Hematopoietic multipotent progenitor cell treated with erythropoietin and hydrocortisone succinate and interleukin-3 and kit ligand, for 17 days (in vitro differentiated cells): Measurements from ENCODE around the gene RABL6.

Source experiments
- DNase-seq: peaks from one replicate; pipeline ENCODE4 v3.0.0-alpha.2; 2015; ENCODE audit warnings: low spot score

RABL6 gene

GRCh38 chr9:136847088-136847825, 39.5 kb downstream of the RABL6 start:
- DNase-seq = peak; percentile 42

- peak; percentile 32 for DNase-seq
Observed at GRCh38 chr9:136847826-136848392, 40.2 kb downstream of the RABL6 start.

DNA sequence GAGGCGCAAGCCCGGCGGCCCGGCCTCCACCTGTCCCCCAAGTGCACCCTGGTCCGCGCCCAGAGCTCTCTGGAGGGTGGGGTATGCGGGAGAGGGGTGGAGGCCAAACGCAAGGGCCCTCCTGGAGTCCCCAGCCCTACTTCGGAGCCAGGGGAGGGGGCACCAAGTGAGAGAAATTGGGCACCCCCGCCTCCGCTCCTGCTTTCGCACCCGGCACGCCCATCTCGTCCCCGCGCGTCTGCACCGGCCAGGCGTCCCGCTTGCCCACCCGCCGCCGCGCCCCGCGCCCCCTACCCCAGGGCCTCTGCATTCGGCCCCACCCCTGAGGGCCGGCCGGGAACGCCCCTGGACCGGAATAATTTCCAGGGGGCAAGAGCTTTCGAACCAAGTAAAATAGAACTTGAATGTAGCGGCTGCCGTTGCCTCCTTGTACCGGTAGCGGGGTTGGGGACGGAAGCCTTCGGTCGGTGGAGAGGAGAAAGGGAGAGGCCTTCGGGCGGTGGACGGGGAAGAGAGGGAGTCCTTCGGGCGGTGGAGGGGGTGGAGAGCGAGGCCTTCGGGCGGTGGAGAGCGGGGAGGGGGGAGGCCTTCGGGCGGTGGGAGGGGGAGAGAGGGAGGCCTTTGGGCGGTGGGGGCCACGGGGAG, 40.8 kb downstream of the RABL6 start:
- DNase-seq = peak; percentile 46

GRCh38 chr9:136849038-136849959, 41.6 kb downstream of the RABL6 start, which contains the start of gene PHPT1:
PHPT1 (plus strand) TSS chr9:136849409; CDS start chr9:136849431, 22 bp downstream.
- peak; percentile 98 for DNase-seq

- DNase-seq = no peak
Observed at GRCh38 chr9:136849960-136850865, 42.5 kb downstream of the RABL6 start.

DNA sequence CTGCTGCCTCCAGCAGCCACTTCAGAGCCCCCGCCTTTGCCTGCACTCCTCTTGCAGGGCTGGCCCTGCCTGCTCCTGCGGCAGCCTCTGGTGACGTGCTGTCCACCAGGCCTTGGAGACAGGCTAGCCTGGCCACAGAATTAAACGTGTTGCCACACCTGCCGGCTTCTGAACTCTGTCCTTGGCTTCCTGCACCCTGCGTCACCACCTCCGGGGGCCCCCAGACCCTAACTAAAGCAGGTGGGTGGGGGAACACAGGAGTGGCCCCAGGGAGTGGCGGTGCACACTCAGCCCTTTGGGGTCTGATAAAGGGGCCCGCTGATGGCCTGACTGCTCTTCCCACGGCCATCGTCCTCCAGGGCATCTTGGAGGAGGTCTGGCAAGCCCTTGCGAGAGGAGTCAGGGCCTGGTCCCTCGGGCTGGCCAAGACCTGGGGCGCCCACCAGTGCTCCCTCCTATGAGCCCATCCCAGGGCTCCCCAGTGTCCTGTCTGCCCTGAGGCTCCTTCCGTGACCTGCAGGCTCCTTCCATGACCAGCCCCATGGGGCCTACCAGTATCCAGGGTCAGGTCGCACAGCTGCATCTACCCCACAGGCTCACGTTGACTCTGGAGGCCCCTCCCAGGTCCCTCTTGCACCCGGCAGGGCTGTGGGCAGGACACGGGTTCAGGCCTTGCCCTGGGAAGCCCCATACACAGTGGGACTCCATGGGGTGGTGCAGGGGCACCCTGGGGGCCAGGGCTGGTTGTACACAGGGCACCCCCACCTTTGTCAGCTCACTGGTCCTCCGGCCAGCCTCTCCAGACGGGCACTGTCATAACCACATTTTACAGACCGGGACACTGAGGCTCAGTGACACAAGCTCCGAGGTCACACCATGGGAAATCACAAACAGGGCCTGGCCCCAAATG, 43.4 kb downstream of the RABL6 start:
- DNase-seq = no peak

DNA sequence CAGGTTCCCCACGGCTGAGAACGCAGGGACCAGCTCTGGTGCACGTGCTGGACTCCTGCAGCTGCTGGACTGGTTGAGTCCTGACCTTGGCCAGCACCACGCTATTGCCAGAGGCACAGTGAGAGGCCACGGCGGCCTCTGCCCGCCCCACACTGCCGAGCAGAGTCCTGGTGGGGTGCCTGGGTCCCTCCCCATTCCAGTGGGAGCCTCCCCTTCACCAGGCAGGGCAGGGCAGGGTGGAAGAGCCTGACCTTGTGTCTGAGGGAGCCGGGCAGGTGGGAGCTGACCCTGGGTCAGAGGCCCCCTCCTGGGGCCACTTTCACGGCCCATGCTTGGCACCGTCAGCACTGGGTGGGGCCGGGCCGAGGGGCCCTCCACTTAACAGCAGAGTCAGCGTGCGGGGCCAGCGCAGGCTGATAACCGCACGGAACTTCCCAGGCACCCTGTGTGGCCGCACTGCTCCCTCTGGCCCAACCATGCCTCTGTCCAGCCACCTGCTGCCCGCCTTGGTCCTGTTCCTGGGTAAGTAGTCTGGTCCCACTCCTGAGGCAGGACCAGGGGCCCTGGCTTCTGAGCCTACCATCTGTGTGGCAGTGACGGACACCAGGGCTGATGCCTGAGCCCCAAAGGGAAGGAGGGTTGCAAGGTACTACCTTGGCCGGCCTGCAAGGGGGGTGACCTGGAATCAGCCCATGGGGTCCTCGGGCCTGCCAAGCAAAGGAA, 44.4 kb downstream of the RABL6 start, which contains the start of gene MAMDC4:
Gene MAMDC4 (plus strand): TSS at position 406 of the 723 bp plus-strand sequence. CDS start 71 bp downstream, at position 477.
- no peak for DNase-seq

GRCh38 chr9:136852664-136853595, 45.2 kb downstream of the RABL6 start:
- DNase-seq = no peak

- no peak for DNase-seq
Observed at GRCh38 chr9:136853596-136854112, 45.9 kb downstream of the RABL6 start.

DNA sequence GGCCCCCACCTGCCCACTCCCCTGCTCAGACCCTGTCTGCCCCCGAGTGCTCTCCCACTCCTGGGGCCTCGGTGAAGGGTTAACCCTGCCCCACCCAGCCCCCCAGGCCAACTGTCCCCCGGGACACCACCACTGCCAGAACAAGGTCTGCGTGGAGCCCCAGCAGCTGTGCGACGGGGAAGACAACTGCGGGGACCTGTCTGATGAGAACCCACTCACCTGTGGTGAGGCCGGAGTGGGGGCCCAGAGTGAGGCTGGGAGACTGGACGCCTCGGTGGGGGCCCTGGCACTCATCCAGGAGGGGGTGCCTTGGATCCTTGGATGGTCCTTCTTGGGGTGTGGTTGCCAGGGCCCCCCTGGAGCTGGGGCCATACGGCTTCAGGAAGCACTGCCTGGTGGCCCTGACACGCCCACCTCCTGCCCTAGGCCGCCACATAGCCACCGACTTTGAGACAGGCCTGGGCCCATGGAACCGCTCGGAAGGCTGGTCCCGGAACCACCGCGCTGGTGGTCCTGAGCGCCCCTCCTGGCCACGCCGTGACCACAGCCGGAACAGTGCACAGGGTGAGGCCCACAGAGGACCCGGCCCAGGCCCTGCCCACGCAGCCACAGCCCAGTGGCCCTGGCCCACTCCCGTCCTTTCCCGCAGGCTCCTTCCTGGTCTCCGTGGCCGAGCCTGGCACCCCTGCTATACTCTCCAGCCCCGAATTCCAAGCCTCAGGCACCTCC, 46.5 kb downstream of the RABL6 start:
- no peak for DNase-seq

DNA sequence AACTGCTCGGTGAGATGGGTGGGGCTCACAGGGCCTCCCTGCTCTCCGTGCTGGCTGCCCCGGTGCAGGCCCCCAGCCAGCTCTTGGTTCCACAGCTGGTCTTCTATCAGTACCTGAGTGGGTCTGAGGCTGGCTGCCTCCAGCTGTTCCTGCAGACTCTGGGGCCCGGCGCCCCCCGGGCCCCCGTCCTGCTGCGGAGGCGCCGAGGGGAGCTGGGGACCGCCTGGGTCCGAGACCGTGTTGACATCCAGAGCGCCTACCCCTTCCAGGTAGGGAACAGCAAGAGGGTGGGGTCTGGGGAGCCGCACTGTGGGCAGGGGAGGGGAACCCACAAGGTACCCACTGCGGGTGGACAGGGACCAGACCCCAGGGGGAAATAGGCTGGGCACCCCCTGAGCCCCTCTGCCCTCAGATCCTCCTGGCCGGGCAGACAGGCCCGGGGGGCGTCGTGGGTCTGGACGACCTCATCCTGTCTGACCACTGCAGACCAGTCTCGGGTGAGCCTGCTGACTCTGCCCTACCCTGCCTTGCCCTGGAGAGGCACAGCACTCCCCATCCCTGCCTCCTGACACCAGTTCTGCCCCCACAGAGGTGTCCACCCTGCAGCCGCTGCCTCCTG, 47.2 kb downstream of the RABL6 start:
- DNase-seq = no peak

DNA sequence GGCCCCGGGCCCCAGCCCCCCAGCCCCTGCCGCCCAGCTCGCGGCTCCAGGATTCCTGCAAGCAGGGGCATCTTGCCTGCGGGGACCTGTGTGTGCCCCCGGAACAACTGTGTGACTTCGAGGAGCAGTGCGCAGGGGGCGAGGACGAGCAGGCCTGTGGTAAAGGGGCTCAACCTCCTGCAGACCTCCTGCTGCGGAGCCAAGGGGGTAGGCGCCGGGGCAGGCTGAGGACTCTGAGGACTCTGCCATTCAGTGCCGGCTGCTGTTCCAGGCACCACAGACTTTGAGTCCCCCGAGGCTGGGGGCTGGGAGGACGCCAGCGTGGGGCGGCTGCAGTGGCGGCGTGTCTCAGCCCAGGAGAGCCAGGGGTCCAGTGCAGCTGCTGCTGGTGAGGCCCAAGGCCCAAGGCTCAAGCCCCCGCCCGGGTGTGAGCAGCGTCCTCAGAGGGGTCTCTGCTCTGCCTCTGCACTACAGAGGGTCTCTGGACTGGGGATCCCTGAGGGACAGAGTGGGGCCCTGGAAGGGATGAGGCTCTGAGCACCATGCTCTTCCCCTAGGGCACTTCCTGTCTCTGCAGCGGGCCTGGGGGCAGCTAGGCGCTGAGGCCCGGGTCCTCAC, 47.8 kb downstream of the RABL6 start:
- no peak for DNase-seq

GRCh38 chr9:136856079-136856476, 48.3 kb downstream of the RABL6 start:
- no peak for DNase-seq

DNA sequence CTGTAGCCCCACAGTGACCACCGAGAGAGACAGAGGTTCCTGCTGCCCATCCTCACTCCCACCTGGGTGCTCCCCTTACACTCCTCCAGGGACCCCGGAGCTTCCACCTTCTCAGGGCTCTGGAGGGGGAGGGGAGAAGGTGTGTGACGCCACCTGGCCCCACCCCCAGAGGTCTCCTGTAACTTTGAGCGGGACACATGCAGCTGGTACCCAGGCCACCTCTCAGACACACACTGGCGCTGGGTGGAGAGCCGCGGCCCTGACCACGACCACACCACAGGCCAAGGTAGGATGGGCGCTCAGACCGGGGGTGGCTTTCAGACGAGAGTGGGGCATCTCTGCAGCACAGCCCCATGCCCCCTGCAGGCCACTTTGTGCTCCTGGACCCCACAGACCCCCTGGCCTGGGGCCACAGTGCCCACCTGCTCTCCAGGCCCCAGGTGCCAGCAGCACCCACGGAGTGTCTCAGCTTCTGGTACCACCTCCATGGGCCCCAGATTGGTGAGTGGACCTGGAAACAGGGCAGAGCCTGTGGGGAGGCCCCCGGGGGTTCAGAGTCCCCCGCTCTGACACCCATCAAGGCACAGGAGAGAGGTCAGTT, 48.9 kb downstream of the RABL6 start:
- DNase-seq = no peak

DNA sequence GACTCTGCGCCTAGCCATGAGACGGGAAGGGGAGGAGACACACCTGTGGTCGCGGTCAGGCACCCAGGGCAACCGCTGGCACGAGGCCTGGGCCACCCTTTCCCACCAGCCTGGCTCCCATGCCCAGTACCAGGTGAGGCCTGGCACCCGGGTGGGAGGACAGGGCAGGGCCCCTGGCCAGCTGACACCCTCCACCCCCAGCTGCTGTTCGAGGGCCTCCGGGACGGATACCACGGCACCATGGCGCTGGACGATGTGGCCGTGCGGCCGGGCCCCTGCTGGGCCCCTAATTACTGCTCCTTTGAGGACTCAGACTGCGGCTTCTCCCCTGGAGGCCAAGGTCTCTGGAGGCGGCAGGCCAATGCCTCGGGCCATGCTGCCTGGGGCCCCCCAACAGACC, 49.4 kb downstream of the RABL6 start:
- DNase-seq = no peak
